ENCODE data around the gene FOXP1. TPM values are rescaled to one million over a fixed set of nuclear protein-coding genes. Genes with fewer than 3 reads are reported as not detected.

FOXP1 gene
- total RNA-seq, 2 donors from 2014 or later, result 377 to 395 TPM

DNA sequence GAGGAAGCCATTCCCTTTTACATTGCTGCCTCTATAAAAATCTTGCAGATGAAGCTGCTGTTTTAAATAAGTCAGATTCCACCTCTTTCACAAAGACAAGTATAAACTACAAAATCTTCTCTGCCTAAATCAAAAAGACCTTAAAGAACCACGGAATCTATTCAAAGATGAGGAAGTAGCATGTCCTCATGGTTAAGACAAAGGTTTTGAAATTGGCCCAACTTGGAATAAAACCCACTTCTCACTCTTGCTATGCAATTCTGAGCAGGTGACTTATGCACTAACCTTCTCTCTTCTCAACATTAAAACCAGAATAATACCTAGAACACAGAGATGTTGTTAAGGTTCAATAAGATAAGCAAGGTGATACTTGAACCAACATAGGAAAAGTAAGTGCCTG is 97.6 kb downstream of the FOXP1 start:
- no peaks in the 10 kb centered on the region for H3K9me3 ChIP-seq (ENCODE audit: control insufficient read depth, low read length, poor library complexity, severe bottlenecking)
- no peak for DNase-seq
- H3K27me3 Mint-ChIP-seq, result no peaks in the 10 kb centered on the region
- no peak for ATAC-seq
- peak overlapping the region; percentile 94 for H3K27ac Mint-ChIP-seq
- H3K36me3 Mint-ChIP-seq (ENCODE audit: low read depth), result peaks cover 6% of the 10 kb centered on the region
- H3K4me3 Mint-ChIP-seq, result no peak overlapping the region
- H3K4me1 Mint-ChIP-seq, result peaks cover 48% of the 10 kb centered on the region

DNA sequence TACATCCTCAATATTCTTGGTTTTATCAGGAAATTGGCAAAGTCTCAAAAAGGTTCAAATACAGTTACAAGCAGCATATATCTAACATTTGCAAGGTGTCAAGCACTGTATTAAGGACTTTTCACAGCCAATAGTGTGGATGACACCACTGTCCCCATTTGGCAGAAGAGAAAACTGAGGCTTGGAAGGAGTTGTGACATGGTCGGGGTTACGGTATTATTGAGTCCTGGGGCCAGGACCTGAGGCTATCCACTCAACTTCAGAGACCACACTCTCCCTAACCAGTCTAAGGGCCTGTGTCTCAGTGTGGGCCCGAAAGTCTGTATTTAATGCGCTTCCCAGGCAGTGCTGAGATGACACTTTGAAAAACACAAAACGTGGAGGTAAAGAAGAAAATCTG is 99.1 kb downstream of the FOXP1 start:
- H3K27me3 Mint-ChIP-seq, result no peaks in the 10 kb centered on the region
- ATAC-seq (no peak), DNase-seq (no peak)
- peak overlapping the region; percentile 15 for H3K4me3 Mint-ChIP-seq
- H3K27ac Mint-ChIP-seq, result peak overlapping the region; percentile 94
- peaks cover 44% of the 10 kb centered on the region for H3K4me1 Mint-ChIP-seq
- peaks cover 6% of the 10 kb centered on the region for H3K36me3 Mint-ChIP-seq (ENCODE audit: low read depth)
- H3K9me3 ChIP-seq (ENCODE audit: control insufficient read depth, low read length, poor library complexity, severe bottlenecking), result no peaks in the 10 kb centered on the region

DNA sequence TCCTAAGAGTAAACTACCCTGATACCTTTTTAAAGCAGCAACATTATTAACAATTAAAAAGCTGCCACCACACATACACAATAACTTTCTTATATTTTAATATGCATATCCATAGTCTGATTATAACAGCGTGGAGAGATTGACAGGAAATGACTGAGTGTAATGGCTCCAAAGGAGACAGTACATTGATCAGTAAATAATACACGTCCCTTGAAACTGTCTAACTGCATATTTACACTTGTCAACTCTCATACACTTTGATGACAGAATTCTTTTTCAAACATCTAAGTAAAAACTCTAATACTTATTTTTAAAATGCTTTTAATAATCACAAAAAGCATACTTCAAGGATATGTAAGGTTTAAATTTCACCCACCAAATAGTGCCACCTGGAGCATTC is 99.5 kb downstream of the FOXP1 start:
- H3K4me3 Mint-ChIP-seq, result no peak overlapping the region

DNA sequence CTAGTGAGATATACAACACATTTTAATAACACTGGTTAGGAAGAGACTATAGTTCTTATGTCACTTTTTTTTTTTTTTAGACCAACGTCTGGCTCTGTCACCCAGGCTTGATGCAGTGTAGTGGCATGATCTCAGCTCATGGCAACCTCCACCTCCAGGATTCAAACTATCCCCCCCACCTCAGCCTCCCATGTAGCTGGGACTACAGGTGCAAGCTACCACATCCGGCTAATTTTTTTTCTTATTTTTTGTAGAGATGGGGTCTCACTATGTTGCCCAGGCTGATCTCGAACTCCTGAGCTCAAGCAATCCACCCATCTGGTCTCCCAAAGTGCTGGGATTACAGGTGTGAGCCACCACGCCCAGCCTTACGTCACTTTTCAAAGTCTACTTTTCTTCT is 100.8 kb downstream of the FOXP1 start:
- H3K27ac Mint-ChIP-seq, result peak overlapping the region; percentile 88
- ATAC-seq, result no peak

More for the DNA sequence above, 99.5 kb downstream of the FOXP1 start:
- Mint-ChIP-seq H3K27me3 (no peaks in the 10 kb centered on the region), H3K27ac (peak overlapping the region; percentile 94), H3K36me3 (ENCODE audit: low read depth) (peaks cover 6% of the 10 kb centered on the region), H3K4me1 (peaks cover 41% of the 10 kb centered on the region)
- ATAC-seq (no peak), DNase-seq (no peak)
- H3K9me3 ChIP-seq (ENCODE audit: control insufficient read depth, low read length, poor library complexity, severe bottlenecking), result no peaks in the 10 kb centered on the region

DNA sequence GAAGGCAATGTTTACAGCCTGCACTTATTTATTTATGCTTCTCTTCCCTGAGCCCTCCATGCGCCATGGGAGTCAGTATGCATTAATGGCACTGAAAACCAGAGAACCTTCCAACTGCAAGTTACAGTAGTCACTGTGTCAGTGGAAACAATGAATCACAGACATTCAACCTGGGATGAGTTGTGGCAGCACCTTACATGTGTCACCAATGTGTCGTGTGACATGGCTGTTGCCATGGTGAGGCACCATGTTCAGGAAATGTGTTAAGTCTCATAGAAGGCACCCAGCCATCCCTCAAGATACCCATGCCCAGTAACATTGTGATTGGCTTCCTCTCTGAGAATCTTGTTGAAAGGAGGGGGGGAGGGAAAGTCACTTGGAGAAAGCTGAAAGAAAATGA is 105.0 kb downstream of the FOXP1 start:
- H3K36me3 Mint-ChIP-seq (ENCODE audit: low read depth), result peaks cover 12% of the 10 kb centered on the region
- no peaks in the 10 kb centered on the region for H3K27me3 Mint-ChIP-seq

More for the DNA sequence above, 100.8 kb downstream of the FOXP1 start:
- peaks cover 44% of the 10 kb centered on the region for H3K4me1 Mint-ChIP-seq
- H3K27me3 Mint-ChIP-seq, result no peaks in the 10 kb centered on the region
- H3K36me3 Mint-ChIP-seq (ENCODE audit: low read depth), result peaks cover 6% of the 10 kb centered on the region
- no peak for DNase-seq
- H3K4me3 Mint-ChIP-seq, result peak overlapping the region; percentile 36
- H3K9me3 ChIP-seq (ENCODE audit: control insufficient read depth, low read length, poor library complexity, severe bottlenecking), result no peaks in the 10 kb centered on the region

DNA sequence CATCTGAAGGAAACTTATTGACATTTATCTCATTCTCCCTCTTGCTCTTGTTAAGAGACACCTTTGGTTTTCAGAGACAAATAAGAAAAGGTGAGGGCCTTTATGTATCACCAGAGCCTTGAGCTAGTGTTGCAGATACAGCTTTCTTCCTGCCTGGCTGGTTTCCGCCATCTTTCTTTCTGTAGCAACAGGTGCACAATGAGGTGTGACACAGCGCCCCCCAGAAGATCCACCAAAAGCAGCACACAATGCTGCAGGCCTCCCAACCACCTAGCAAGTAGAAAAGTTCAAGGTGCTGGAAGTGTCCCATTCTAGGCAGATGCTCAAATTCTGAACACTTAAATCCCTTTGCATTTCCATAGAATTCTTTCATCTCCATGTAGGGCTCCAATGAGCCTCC is 106.6 kb downstream of the FOXP1 start:
- Mint-ChIP-seq H3K4me3 (no peak overlapping the region), H3K27me3 (no peaks in the 10 kb centered on the region)

More for the DNA sequence above, 105.0 kb downstream of the FOXP1 start:
- DNase-seq (no peak), ATAC-seq (peak; percentile 86)
- H3K9me3 ChIP-seq (ENCODE audit: control insufficient read depth, low read length, poor library complexity, severe bottlenecking), result no peaks in the 10 kb centered on the region
- Mint-ChIP-seq H3K4me1 (peaks cover 28% of the 10 kb centered on the region), H3K27ac (peak overlapping the region; percentile 45), H3K4me3 (peak overlapping the region; percentile 12)

DNA sequence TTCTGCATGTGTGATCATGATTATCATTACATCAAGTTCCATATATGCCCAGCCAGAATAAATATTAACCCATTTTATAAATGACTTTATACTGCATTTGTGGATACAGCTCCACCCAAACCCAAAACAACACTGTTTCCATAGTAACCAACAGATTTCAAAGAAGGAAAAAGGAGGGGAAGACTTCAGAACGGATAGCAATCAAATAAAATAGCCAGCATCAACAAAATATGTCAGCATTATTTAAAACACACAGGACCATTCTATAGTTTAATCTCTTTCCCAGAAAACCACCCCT is 114.4 kb downstream of the FOXP1 start:
- H3K4me1 Mint-ChIP-seq, result peaks cover 34% of the 10 kb centered on the region

More for the DNA sequence above, 106.6 kb downstream of the FOXP1 start:
- peaks cover 28% of the 10 kb centered on the region for H3K4me1 Mint-ChIP-seq
- ATAC-seq (no peak), DNase-seq (no peak)
- H3K27ac Mint-ChIP-seq, result peak overlapping the region; percentile 37
- peaks cover 12% of the 10 kb centered on the region for H3K36me3 Mint-ChIP-seq (ENCODE audit: low read depth)
- no peaks in the 10 kb centered on the region for H3K9me3 ChIP-seq (ENCODE audit: control insufficient read depth, low read length, poor library complexity, severe bottlenecking)

DNA sequence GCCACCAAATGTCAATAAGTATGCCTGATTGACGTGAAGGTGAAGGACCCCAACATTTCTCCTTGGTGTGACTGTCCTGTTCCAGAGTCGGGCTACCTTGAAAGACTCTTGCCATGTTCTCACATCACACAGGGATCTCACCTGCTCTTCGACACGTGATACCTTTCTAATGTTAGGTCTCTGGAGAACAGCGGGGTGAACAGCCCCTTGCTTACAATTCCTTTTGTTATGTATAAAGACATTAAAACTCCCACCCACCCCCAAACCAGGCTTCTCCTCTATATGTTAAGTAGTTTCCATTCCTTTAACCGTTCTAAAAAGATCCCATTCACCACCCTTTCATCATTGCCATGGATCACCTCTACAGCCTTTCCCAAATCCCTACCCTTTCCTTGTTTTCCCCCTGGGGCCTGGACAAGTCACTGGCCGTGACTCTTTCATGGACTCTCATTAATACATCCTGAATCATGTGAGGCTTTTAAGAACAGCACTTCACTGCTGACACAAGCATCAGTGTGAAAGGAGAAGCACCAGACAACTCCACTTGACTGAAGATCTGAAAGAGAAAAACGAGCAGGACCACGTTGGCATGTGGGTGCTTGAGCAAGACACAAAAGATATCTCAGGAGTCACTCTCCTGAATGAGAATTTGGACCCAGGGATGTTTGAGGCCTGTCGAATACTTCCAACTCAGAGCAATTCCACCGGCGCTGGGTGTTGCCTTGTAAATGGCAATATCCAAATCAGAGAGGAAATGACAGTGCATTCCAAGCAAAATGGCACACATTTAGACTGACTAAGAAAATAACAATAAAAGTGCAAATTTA is 115.0 kb downstream of the FOXP1 start:
- Mint-ChIP-seq H3K4me1 (peaks cover 37% of the 10 kb centered on the region), H3K27me3 (no peaks in the 10 kb centered on the region), H3K27ac (peak overlapping the region; percentile 29), H3K36me3 (ENCODE audit: low read depth) (peaks cover 10% of the 10 kb centered on the region), H3K4me3 (peak overlapping the region; percentile 22)
- ATAC-seq (no peak), DNase-seq (no peak)
- no peaks in the 10 kb centered on the region for H3K9me3 ChIP-seq (ENCODE audit: control insufficient read depth, low read length, poor library complexity, severe bottlenecking)

More for the DNA sequence above, 114.4 kb downstream of the FOXP1 start:
- Mint-ChIP-seq H3K27ac (peak overlapping the region; percentile 29), H3K27me3 (no peaks in the 10 kb centered on the region), H3K36me3 (ENCODE audit: low read depth) (peaks cover 10% of the 10 kb centered on the region), H3K4me3 (peak overlapping the region; percentile 22)
- no peaks in the 10 kb centered on the region for H3K9me3 ChIP-seq (ENCODE audit: control insufficient read depth, low read length, poor library complexity, severe bottlenecking)
- DNase-seq (no peak), ATAC-seq (peak; percentile 34)

DNA sequence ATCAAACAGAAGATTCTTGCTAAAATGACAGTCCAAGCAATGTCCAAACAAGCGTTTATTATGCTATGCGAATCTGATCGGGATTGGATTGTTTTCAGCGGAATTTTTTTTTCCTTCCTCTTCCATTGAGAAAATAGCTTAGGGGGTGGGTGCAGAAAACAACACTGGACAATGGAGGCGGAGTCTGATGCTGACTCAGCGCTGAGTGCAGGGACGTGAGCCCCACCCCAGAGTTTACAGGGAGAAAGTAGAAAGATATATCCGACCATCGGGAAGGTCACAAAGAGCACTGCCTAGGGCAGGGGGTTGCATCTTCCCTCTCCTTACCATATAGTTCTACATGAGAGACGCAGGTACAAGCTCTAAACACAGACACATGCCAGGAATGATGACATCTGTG is 117.0 kb downstream of the FOXP1 start:
- Mint-ChIP-seq H3K27me3 (no peaks in the 10 kb centered on the region), H3K4me1 (peaks cover 39% of the 10 kb centered on the region)
- ATAC-seq, result no peak

DNA sequence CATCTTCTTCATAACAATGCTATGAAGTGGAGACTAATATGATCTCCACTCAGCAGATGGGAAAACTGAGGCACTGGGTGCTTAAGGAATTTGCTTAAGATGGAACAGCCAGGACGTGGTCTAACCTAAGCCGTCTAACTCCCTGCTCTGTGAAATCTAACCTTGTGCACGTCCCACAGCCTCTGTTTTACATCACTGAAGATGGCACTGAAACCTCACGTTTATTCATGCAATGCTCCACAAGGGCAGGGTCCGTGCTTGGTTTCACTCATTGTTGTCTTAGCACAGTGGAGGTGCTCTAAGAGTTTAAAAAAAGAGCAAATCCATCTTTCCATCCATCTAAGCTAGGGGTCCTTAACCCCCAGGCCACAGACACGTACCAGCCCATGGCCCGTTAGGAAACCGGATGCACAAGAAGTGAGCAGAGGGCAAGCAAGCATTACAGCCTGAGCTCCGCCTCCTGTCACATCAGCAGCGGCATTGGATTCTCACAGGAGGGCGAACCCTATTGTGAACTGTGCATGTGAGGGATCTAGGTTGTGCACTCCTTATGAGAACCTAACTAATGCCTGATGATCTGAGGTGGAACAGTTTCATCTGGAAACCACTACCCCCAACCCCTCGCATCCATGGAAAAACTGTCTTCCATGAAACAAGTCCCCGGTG is 118.0 kb downstream of the FOXP1 start:
- H3K27ac Mint-ChIP-seq, result peak overlapping the region; percentile 39
- H3K27me3 Mint-ChIP-seq, result no peaks in the 10 kb centered on the region
- no peak for ATAC-seq
- peaks cover 46% of the 10 kb centered on the region for H3K4me1 Mint-ChIP-seq
- no peaks in the 10 kb centered on the region for H3K9me3 ChIP-seq (ENCODE audit: control insufficient read depth, low read length, poor library complexity, severe bottlenecking)
- H3K4me3 Mint-ChIP-seq, result no peak overlapping the region
- H3K36me3 Mint-ChIP-seq (ENCODE audit: low read depth), result peaks cover 13% of the 10 kb centered on the region
- no peak for DNase-seq

More for the DNA sequence above, 117.0 kb downstream of the FOXP1 start:
- peak overlapping the region; percentile 39 for H3K27ac Mint-ChIP-seq
- no peak for DNase-seq
- H3K9me3 ChIP-seq (ENCODE audit: control insufficient read depth, low read length, poor library complexity, severe bottlenecking), result no peaks in the 10 kb centered on the region
- peaks cover 13% of the 10 kb centered on the region for H3K36me3 Mint-ChIP-seq (ENCODE audit: low read depth)
- H3K4me3 Mint-ChIP-seq, result no peak overlapping the region

DNA sequence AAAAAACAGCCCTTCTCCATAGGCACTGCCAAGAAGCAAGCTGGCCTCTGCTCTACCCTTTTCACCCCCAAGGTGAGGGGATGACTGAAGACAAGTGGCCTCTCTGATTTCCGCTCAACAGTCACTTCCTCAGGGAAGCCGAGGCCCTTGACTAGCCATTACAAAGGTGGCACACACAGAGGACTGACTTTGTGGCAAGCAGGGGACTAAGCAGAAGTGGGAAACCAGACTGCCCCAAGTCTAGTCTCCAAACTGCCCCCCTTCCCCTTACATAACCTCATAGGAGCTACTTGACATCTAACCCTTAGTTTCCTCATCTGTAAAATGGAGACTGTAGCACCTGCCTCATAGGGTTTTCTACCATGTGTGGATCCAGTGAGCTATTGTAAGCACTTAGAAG is 118.9 kb downstream of the FOXP1 start:
- H3K4me1 Mint-ChIP-seq, result peaks cover 41% of the 10 kb centered on the region
- no peaks in the 10 kb centered on the region for H3K27me3 Mint-ChIP-seq
- ATAC-seq (no peak), DNase-seq (no peak)
- no peaks in the 10 kb centered on the region for H3K9me3 ChIP-seq (ENCODE audit: control insufficient read depth, low read length, poor library complexity, severe bottlenecking)
- H3K36me3 Mint-ChIP-seq (ENCODE audit: low read depth), result peaks cover 13% of the 10 kb centered on the region
- peak overlapping the region; percentile 95 for H3K27ac Mint-ChIP-seq
- H3K4me3 Mint-ChIP-seq, result no peak overlapping the region

DNA sequence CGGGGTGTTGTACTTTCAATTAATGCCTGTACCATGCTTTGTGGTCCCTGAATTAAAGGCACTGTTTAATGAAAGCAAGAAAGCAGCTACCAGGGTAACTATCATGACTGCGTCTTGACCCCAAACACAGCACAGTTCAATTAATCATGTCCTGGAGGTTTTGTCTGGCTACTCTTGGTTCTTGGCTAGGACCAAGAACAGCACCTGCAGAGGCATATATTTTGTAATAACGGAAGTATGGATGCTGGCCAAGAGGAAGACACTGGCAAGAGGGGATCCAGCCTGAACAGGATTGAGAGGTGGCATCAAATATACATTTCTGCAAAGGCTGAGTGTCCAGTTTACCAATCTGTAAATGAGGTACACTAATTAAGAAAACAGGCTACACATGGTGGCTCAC is 119.9 kb downstream of the FOXP1 start:
- Mint-ChIP-seq H3K36me3 (ENCODE audit: low read depth) (peaks cover 13% of the 10 kb centered on the region), H3K4me3 (no peak overlapping the region), H3K27ac (peak overlapping the region; percentile 95), H3K27me3 (no peaks in the 10 kb centered on the region), H3K4me1 (peaks cover 34% of the 10 kb centered on the region)
- DNase-seq, result no peak
- no peak for ATAC-seq
- H3K9me3 ChIP-seq (ENCODE audit: control insufficient read depth, low read length, poor library complexity, severe bottlenecking), result no peaks in the 10 kb centered on the region

DNA sequence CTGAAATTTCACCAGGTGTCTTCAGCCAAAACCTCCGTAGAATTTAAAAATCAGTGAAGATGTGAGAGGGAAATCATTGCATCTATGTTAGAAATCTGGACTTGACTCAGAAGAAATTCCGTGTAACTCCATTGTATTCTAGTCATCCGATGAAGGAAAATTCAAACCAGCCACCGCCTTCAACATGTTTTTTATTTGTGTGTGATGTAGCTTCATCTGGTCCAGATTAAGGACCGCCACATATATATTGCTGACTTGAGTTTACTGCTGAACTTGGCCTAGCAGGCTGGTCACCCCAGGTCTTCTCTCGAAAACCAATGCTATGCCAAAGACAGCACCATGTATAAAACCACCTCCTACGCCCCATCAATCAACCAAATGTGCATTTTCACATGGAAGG is 120.9 kb downstream of the FOXP1 start:
- peaks cover 39% of the 10 kb centered on the region for H3K4me1 Mint-ChIP-seq
- ATAC-seq (no peak), DNase-seq (no peak)
- H3K27ac Mint-ChIP-seq, result peak overlapping the region; percentile 95
- H3K36me3 Mint-ChIP-seq (ENCODE audit: low read depth), result peaks cover 11% of the 10 kb centered on the region
- H3K4me3 Mint-ChIP-seq, result no peak overlapping the region
- no peaks in the 10 kb centered on the region for H3K27me3 Mint-ChIP-seq
- H3K9me3 ChIP-seq (ENCODE audit: control insufficient read depth, low read length, poor library complexity, severe bottlenecking), result no peaks in the 10 kb centered on the region
